NCI-H526 treated with DMSO at 0.1 percent for 48 hours (cell line): ENCODE results near the gene SLITRK1.

Experiments used
- DNase-seq: peaks from one replicate; lab custom pipeline; 2025; lab: John Stamatoyannopoulos, UW

SLITRK1 gene

GRCh38 chr13:83881917-83882605, at the start of gene SLITRK1:
TSS of gene SLITRK1 (minus strand) at chr13:83882474. CDS start at chr13:83881507, 967 bp downstream.
- peak; percentile 73 for DNase-seq

- DNase-seq: no peak
Observed at GRCh38 chr13:83929157-83929556, 46.9 kb upstream of the SLITRK1 start.

- DNase-seq: no peak
Observed at GRCh38 chr13:83919775-83920174, 37.5 kb upstream of the SLITRK1 start.

GRCh38 chr13:83914368-83914767, 32.1 kb upstream of the SLITRK1 start:
- no peak for DNase-seq

GRCh38 chr13:83907196-83907989, 25.1 kb upstream of the SLITRK1 start:
- DNase-seq: no peak

- no peak for DNase-seq
Observed at GRCh38 chr13:83906240-83906820, 24.1 kb upstream of the SLITRK1 start.

GRCh38 chr13:83905641-83906040, 23.4 kb upstream of the SLITRK1 start:
- DNase-seq: no peak

- no peak for DNase-seq
Observed at GRCh38 chr13:83895994-83896580, 13.8 kb upstream of the SLITRK1 start.

GRCh38 chr13:83890358-83890757, 8.1 kb upstream of the SLITRK1 start:
- no peak for DNase-seq

- no peak for DNase-seq
Observed at GRCh38 chr13:83884141-83884540, 1.9 kb upstream of the SLITRK1 start.

GRCh38 chr13:83883061-83883523, 818 bp upstream of the SLITRK1 start:
- DNase-seq: peak; percentile 57

GRCh38 chr13:83882606-83882959, 309 bp upstream of the SLITRK1 start:
- DNase-seq: no peak

- peak; percentile 66 for DNase-seq
Observed at GRCh38 chr13:83881140-83881684, 1.1 kb downstream of the SLITRK1 start.

- no peak for DNase-seq
Observed at GRCh38 chr13:83880275-83881139, 1.8 kb downstream of the SLITRK1 start.

GRCh38 chr13:83879431-83880171, 2.7 kb downstream of the SLITRK1 start:
- no peak for DNase-seq

- no peak for DNase-seq
Observed at GRCh38 chr13:83878691-83879430, 3.4 kb downstream of the SLITRK1 start.

GRCh38 chr13:83877651-83878355, 4.5 kb downstream of the SLITRK1 start:
- DNase-seq: no peak

GRCh38 chr13:83876546-83876945, 5.7 kb downstream of the SLITRK1 start:
- DNase-seq: no peak

- no peak for DNase-seq
Observed at GRCh38 chr13:83867708-83868107, 14.6 kb downstream of the SLITRK1 start.
